ENCODE measurements around the gene MYLK.
"Not testable (repeated sequence)": the region's sequence is repeated elsewhere in the genome, so short reads cannot be mapped to it uniquely, and the experiment has no call there.

MYLK gene

GRCh38 chr3:123750659-123751420 is 133.3 kb downstream of the MYLK start:
- no peak for DNase-seq

- DNase-seq = no peak
Measured at GRCh38 chr3:123750209-123750608, 133.9 kb downstream of the MYLK start.

DNA sequence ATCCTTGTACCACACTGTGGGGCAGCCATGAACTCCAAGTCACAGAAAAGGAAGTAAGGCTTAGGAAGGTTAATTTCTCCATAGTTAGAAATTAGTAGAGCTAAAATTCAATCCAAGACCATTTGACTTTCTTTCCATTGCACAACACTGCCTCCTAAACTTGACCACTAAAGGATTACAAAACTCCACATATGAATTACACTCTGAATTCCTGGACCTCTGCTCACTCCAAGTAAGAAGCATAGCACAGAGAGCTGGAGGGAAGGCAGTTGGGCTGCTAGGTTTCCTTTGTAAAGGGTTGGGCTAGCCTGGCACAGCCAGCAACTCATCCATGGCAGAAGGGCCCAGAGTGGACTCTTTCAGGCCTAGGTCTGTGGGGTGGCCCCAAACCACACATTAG is 134.4 kb downstream of the MYLK start:
- DNase-seq = no peak

DNA sequence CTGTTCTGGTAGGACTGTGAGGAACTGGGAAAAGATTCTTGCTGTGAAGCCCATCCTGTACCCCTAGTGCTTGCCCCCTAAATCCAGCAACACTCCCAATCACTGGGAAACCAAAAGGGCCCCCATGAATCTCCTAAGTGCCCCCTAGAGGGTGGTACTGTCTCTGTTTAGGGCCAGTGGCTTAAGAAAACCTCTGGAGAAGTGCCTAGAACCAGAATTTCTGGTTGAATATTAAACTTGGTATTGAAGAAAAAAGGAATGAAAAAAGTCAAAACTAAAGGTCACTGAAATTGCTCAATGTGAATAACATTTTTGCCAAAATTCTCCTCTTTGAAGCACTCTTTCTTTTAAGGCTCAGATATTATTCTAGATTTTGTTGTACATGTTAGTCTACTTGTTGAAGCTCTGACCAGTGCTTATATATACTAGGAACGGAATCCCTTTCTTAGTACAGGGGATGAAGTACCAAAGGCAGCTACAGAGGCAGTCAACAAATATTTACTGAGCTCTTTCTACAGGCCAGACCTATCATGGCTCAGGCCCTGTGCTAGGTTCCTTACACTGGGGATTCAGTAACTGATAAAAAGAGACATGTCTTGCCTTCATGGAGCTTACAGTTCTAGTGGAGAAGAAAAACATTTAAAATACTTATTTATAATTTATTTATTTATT is 138.8 kb downstream of the MYLK start:
- no peak for DNase-seq

GRCh38 chr3:123744064-123744463 is 140.1 kb downstream of the MYLK start:
- no peak for DNase-seq

GRCh38 chr3:123743121-123743520 is 141.0 kb downstream of the MYLK start:
- no peak for DNase-seq

DNA sequence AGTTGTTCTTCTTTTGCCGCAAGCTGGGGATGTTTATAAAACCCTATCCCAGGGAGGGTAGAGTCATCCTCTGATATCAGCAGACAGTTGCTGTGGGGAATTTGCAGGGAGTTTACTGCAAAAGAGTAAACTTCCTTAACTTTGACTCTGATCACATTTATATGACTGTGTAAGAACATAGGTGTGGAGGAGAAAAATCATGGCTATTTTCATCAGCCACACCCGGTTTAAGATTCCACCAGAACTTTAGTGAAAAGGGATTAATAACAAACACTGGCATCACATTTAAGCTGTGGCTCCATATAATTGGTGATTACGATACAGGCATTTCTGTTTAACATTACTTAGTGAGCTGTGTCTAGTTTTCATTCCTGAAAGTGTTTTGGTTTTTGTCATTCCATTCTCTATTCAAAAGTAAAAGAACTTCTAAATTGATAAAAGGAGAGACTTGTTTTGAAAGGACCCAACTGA is 143.1 kb downstream of the MYLK start:
- no peak for DNase-seq

DNA sequence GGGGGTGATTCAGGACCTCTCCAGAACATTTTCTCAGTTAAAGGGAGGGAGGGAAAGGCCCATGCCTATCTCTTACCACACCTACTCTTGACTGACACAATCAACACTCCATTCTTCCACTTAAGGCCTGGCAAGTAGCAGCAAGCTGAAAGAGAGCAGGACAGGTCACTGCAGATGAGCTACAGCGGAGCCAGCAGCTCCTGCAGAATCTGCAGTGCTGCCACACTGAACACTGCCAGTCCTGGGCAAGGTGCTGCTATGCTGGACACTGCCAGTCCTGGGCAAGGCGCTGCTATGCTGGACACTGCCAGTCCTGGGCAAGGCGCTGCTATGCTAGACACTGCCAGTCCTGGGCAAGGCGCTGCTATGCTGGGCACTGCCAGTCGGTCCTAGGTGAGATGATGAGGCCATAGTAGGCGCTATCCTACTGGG is 143.7 kb downstream of the MYLK start:
- DNase-seq = no peak

DNA sequence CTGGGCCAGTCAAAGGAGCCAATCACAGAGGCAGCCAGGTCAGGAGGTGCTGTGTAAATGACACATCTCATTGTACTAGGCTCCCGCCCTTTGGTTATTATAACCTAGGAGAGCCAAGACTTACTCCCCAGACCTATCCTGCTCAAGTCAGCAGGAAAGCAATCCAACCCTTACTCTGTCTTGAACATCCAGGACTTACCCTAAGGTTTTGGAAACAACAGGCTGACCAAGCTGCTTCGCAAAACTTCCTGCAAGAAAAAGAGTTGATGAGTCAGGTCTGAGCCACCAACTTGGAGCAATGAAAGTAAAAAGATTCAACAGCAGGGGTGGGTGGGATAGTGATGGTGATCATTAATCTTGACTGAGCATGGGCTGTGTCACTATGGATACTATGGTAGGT is 144.4 kb downstream of the MYLK start:
- DNase-seq = no peak

DNA sequence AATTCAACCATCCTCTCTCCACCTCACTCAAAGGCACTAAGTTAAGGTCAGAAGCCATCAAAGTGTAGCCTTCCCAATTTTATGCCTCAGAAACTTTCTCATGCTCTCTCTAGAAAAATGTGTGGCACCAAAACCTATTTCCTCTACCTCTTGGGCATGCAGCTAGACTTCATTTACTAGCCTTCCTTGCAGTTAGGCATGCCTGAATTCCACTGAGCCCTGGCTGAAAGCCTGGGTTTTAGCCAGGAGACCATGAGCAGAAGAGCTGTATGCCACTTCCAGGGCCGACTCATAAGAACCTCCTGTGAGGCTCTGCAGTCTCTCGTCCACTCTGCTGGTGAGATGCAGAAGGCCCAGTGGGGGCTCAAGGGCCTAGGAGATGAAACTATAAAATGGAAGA is 145.0 kb downstream of the MYLK start:
- no peak for DNase-seq

DNA sequence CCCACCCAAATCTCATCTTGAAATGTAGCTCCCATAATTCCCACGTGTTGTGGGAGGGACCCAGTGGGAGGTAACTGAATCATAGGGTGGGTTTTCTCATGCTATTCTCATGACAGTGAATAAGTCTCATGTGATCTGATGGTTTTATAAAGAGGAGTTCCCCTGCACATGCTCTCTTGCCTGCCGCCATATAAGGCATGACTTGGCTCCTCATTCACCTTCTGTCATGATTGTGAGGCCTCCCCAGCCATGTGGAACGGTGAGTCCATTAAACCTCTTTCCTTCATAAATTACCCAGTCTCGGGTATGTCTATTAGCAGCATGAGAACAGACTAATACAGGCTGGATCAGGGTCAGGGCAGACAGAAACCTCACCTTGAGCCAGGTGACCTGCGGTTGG is 145.6 kb downstream of the MYLK start:
- DNase-seq = not testable (repeated sequence)

DNA sequence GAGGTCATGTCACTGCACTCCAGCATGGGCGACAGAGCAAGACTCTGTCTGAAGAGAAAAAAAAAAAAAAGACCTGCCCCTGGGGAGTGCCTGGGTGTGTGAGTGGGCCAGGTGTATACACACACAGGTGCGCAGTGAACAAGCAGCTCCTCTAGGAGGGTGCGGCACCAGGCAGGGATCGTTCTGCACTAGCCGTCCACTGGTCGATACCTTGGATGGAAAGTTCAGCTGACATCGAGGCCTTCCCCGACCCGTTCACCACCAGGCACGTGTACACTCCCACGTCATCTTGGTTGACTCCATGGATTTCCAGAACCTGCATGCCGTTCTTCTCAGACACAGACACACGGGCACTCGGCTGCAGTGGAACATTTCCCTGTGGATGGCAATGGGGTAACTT is 147.0 kb downstream of the MYLK start:
- DNase-seq = no peak

DNA sequence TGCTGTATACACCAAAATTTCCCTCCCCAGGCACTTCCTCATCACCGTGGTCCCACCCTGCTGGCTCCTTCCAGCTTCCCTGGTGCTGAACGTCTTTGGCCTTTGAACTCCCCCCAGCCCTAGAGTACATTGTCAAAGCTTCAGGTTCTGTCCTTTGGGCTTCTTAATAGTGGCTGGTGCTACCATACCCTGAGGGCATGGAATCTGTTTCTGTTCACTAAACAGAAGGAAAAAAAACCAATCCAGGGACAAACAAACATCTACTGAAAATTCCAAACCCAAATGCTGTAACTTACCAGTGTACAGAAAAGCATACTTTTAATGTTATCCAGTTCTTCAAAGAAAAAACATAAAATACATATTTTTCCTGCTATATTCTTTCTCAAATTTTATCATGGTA is 148.7 kb downstream of the MYLK start:
- DNase-seq = no peak

GRCh38 chr3:123734527-123734902 is 149.6 kb downstream of the MYLK start:
- DNase-seq = no peak

GRCh38 chr3:123733805-123734526 is 150.2 kb downstream of the MYLK start:
- no peak for DNase-seq

- no peak for DNase-seq
Measured at GRCh38 chr3:123733341-123733740, 150.8 kb downstream of the MYLK start.

DNA sequence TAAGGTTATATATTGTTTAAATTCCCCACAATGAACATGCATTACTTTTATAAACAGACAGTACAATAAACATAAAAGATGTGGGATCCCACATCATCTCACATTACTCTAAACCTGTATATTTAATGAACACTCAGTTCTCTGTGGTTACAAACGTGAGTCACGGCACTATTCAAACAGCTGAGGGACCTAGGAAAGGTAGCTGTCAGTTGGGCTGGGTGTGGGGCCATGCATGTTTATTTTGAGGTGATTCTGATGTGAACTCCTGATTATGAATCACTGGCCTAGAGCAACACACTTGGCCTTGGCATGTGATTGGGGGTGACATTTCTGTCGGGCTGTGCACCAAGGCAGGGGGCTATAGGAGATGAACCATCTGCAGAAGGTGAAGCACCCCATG is 151.7 kb downstream of the MYLK start:
- DNase-seq = no peak

- no peak for DNase-seq
Measured at GRCh38 chr3:123730829-123731228, 153.3 kb downstream of the MYLK start.

DNA sequence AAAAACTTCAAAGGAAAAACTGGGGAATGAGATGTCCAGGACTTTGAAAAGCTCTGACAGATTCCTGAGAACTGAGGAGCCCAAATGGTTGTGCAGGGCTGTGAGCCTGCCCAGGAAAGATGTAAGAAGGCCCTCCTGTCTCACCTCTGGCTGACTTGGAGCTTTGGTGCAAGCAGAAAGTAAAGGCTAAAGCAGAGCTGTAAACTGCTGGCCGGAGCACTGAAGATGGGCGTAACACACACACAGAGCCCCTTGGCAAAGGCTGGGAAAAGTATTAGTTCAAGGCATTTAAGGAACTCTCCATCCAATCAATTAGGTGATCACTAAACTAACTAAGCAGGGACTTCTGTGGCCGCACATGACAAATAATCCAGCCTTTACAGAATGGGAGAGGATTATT is 155.1 kb downstream of the MYLK start:
- DNase-seq = no peak

GRCh38 chr3:123728014-123728413 is 156.1 kb downstream of the MYLK start:
- no peak for DNase-seq

GRCh38 chr3:123725652-123726400 is 158.3 kb downstream of the MYLK start:
- DNase-seq = no peak

DNA sequence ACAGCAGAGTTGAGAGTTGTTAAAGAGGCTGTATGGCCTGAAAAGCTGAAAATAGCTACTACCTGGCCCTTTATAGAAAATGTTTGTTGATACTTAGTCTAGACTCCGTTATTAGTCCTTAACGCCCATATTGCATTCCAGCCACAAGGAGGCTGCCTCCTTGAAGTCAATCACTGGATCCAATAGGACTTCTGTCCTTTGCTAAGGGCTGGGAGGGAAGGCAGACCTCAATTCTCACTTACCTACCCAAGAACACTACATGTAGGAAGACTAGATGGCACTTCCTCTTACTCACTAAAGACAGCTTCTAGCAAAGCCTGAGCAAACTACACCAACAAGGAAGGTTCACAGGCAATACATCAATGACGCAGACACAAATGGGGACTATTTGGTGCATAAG is 159.8 kb downstream of the MYLK start:
- DNase-seq = no peak
